Medulla oblongata (tissue), 1 donor: ENCODE results near the gene POU3F1.

Experiments used
- DNase-seq: peaks from one replicate; pipeline ENCODE4 v3.0.0-alpha.2; 2015; ENCODE audit errors: extremely low spot score

The POU3F1 gene

DNA sequence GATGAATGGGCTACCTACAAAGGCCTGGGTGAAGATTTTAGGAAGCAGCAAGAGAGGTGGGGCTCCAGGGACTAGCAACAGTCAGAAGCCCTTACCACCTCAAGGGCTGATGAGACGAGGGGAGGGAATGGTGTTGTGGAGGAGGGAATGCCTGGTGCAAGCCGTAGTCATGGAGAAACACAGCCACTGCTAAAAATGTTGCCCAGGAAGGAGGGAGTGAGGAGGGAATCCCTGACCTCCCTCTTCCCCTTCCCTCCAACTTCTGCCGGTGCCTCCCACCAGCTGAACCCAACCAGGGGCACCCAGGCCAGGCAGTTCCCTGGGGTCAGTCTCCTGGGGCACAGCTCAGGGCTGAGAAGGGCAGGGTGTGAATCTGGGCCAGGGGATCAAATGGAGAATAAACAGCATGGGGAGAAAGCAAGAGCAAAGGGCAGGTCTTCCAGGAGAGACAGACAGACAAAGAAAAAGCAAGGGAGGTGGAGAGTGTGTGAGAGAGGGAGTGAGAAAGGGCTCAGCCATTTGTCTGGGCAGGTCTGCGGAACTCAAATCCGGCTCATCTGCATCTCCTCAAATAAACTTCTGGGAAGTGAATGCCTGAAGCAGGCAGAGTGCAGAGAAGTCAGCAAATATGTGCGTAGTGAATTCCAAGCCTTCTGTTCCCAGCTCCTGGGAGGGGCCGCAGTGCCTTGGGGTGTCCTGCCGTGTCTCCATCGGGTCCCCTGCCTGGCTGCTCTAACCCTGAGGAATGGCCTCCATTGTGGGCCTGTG is 27.1 kb upstream of the POU3F1 start:
- DNase-seq, result peak; percentile 5

DNA sequence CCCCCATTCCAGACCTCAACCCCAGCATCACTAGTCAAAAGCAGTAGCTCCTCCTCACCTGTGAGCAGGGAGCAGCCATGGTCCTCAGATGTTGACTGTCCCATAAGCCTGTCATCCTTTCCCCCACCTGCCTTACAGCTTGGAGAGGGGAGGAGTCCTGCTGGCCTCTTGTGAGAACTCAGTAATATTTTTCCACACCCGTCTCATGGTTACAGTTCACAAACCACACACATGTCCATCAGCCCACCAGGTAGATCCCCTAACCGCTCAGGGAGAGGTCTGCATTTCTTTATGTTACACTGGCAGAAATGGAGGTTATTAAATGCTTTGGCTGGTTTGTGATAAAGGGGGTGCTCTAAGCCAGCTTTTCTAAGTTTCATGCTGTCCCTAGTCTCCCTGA is 26.3 kb upstream of the POU3F1 start:
- DNase-seq, result no peak

GRCh38 chr1:38071312-38072256 is 25.0 kb upstream of the POU3F1 start:
- DNase-seq, result no peak

DNA sequence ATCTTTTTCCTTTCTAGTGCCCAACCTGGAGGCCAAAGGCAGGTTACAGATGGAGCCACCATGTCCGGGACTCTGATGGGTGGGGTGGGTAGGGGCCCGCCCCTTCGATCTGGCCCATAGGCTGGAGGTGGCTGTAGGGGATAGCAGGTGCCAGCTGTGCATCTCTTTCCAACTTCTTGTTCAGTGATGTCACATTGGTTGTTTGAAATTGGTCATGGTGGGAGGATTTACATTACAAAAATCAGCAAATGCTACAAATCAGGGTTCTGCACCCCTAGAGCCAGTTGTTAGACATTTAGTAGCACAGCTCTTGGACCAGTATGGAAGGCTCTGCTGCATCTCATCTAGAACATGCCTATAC is 22.4 kb upstream of the POU3F1 start:
- no peak for DNase-seq

- DNase-seq, result no peak
Measured at GRCh38 chr1:38068220-38068979, 21.8 kb upstream of the POU3F1 start.

DNA sequence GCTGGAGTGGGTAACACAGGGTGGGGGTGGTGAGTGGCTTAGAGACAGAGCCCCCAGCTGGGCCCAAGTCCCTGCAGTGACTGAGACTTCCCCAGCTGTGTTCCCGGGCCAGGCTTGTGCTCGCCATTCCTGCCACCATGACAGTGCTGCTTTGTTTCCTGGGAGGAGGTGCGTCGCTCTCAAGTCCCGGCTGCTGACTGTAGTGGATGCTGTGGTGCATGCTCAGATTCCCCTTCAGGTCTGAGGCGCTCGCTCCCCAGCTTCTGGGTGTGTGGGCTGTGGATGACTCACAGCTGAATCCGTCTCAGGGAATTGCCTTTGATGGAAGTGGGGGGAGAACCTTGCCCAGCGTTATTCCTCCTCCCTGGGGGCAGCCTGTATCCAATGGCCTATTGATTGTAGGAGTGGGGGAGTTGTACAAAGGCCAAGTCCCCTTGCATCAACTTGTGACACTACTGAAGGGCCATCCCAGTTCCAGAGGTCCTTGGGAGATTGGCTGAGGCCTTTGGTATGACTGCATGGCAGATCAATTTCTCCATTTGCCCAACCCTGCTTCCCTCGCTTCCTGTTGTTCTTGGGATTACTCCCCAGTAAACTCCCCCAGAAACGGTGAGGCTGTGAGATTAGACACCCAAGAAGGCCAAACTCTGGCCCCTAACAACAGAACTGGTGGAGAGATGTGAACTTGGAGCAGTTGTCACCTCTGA is 17.8 kb upstream of the POU3F1 start:
- DNase-seq, result no peak

GRCh38 chr1:38063616-38064015 is 17.0 kb upstream of the POU3F1 start:
- DNase-seq, result no peak

- DNase-seq, result no peak
Measured at GRCh38 chr1:38062361-38063288, 16.0 kb upstream of the POU3F1 start.

GRCh38 chr1:38061883-38062328 is 15.3 kb upstream of the POU3F1 start:
- no peak for DNase-seq

DNA sequence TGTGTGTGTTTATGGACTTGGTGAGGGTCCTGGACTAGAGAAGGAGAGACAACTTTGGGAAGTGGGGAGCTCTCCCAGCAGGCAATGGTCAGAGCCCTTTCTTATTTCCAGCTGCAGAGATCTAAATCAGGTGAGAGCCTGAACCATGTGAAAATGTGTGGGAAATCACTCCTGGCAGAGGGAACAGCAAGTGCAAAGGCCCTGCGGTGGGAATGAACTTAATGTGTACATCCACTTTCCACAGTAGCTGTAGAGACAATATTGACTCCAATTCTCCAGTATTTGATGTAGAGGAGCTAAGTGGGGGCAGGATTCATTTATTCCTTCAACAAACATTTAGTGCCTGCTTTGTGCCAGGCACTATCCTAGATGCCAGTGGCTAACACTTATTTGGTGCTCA is 14.7 kb upstream of the POU3F1 start:
- DNase-seq, result no peak

GRCh38 chr1:38060498-38060897 is 13.9 kb upstream of the POU3F1 start:
- no peak for DNase-seq

GRCh38 chr1:38059635-38060250 is 13.2 kb upstream of the POU3F1 start:
- DNase-seq, result no peak

- DNase-seq, result no peak
Measured at GRCh38 chr1:38055965-38056364, 9.4 kb upstream of the POU3F1 start.

- no peak for DNase-seq
Measured at GRCh38 chr1:38055398-38055797, 8.8 kb upstream of the POU3F1 start.

- no peak for DNase-seq
Measured at GRCh38 chr1:38053416-38054091, 7.0 kb upstream of the POU3F1 start.

GRCh38 chr1:38052750-38053415 is 6.3 kb upstream of the POU3F1 start:
- DNase-seq, result no peak

GRCh38 chr1:38051079-38051543 is 4.5 kb upstream of the POU3F1 start:
- no peak for DNase-seq

DNA sequence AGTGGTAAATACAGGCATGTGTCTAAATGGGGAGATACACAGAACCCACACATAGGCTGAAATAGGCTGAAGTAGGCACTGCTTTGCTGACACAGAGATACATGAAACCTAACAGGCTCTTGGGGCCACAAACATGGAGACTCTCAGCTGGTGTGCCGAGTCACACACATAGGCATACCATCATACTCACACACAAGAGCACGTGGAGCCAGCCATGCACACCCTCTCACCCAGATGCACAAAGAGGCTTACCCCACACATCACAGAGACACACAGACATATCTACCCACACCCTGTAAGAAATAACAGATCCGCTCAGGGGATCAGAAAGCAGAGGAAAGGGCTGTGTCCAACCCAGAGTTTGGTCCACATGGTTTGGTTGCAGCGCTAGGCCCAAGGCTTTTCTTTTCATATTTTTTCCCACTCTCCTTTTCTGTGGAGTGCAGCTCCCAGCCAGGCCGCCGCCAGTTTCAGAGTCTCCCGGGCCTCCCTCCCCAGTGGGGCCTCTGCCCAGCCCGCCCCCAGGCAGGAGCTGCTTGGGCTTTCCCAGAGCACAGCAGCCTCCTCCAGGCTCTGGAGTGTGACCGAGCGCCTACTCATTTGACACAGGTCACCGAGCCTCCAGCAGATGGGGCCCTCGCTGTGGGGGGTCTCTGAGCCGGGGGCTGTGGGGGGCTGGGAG is 3.9 kb upstream of the POU3F1 start:
- no peak for DNase-seq
